Heart left ventricle (tissue), 16 donors: ENCODE results near the gene LNPK. TPM values are rescaled to one million over a fixed set of nuclear protein-coding genes. Genes with fewer than 3 reads are reported as not detected.

Experiments used
- ATAC-seq, 4 donors: fragments of 200-7000 bp; cut with Tn5 transposase; one replicate each; pipeline ENCODE4 v1.9.1; 2020 to 2022; ENCODE audit warnings: moderate library complexity in 4 of 4, mild to moderate bottlenecking in 3 of 4, moderate number of reproducible peaks in 1 of 4
- DNase-seq, 5 donors: peaks; one replicate each; pipeline ENCODE4 v3.0.0-alpha.2; 2020
- H3K27ac ChIP-seq, 12 donors: fragments of 200-600 bp; sonication (generic) in 4 of 12; one replicate each; pipeline versions ENCODE4 v1.5.0 to v1.8.0; 2016 to 2022; ENCODE audit warnings: mild to moderate bottlenecking in 2 of 12
- H3K27me3 ChIP-seq, 9 donors: fragments of 200-600 bp; sonication (generic) in 2 of 9; one replicate each; pipeline versions ENCODE4 v1.5.1 to v1.8.0; 2016 to 2022; ENCODE audit warnings: mild to moderate bottlenecking in 3 of 9
- H3K36me3 ChIP-seq, 9 donors: fragments of 200-600 bp; sonication (generic) in 2 of 9; one replicate each; pipeline versions ENCODE4 v1.5.0 to v1.8.0; 2018 to 2022; ENCODE audit warnings: mild to moderate bottlenecking in 2 of 9
- H3K4me1 ChIP-seq, 12 donors: fragments of 200-600 bp; sonication (generic) in 4 of 12; one replicate each; pipeline versions ENCODE4 v1.5.0 to v1.8.0; 2016 to 2022; ENCODE audit warnings: mild to moderate bottlenecking in 3 of 12
- H3K4me3 ChIP-seq, 12 donors: fragments of 200-600 bp; sonication (generic) in 4 of 12; one replicate each; pipeline versions ENCODE4 v1.5.0 to v1.8.0; 2017 to 2022; ENCODE audit warnings: mild to moderate bottlenecking in 9 of 12, moderate library complexity in 4 of 12
- H3K9me3 ChIP-seq, 12 donors: fragments of 200-600 bp; sonication (generic) in 4 of 12; one replicate each; pipeline versions ENCODE4 v1.5.0 to v1.8.0; 2016 to 2022; ENCODE audit warnings: mild to moderate bottlenecking in 1 of 12
- CTCF ChIP-seq, 12 donors: fragments of 200-600 bp; sonication (generic) in 4 of 12; IDR thresholded peaks; one replicate each; pipeline versions ENCODE4 v1.5.0 to v1.8.0; 2018 to 2022; ENCODE audit warnings: antibody characterized with exemption in 12 of 12, mild to moderate bottlenecking in 5 of 12
- POLR2A ChIP-seq, 2 donors: fragments of 450-650 bp; IDR thresholded peaks; one replicate each; pipeline ENCODE4 v1.6.1; 2017; ENCODE audit warnings: antibody characterized with exemption in 2 of 2, mild to moderate bottlenecking in 2 of 2, moderate library complexity in 2 of 2
- WGBS, 4 donors: extraction: QIAGEN DNeasy Blood & Tissue Kit in 2 of 4; methylation state at CpG; one replicate each; pipeline versions ENCODE4 v1.1.5 to v1.1.7; 2013 to 2018; 5-methylcytosine and 5-hydroxymethylcytosine counted together
- intact Hi-C, 10 donors: fragments of 100-400 bp; cut with DNase I; formaldehyde crosslinking; loops; one replicate each; pipeline versions ENCODE4 v1.11.1 to v1.14.2; 2022
- polyA plus RNA-seq, 2 donors: library from polyadenylated mRNA; stranded (reverse); fragments of 200-250 nt; gene quantifications; one replicate each; pipeline ENCODE4 v1.2.3, GENCODE V29; 2013
- total RNA-seq, 9 donors: library from RNA; depleted of rRNA in 2 of 9; stranded (reverse); fragments of >200 nt in 2 of 9; fragmentation: NEBNext Ultra II Directional in 3 of 9; extraction: Animal tissue kit (Norgen Biotek cat#: 25700) in 3 of 9; gene quantifications; one replicate each; pipeline versions ENCODE4 v1.1.0 to v1.2.4, GENCODE V29; 2016 to 2023
- donor health status: ischemic (EF 13 %, LVEDD 7.1; RV severe dilation, severe dysfunction).
- donor health status: healthy with polysubstance abuse.
- donor health status: DM: no; HTN: yes; CAD: no.
- donor health status: DM: no; HTN: no; CAD: no.
- donor health status: ischemic (EF 25% LVEDD 6.9; RV normal size, moderate dysfunction).
- donor health status: ischemic (EF 25% LVEDD 5.7; RV mildly dilated, moderate dysfunction).
- donor health status: healthy.
- donor health status: DM: yes; HTN: yes; CAD: no.
- donor health status: ischemic (EF 35%, LVEDD 5.7; RV mildly dilated, moderate dysfunction).
- donor health status: nonischemic (EF 11% LVEDD 7.7; RV severe dilation, severe dysfunction).
- donor health status: DM: yes; HTN: yes; CAD: no.
- donor health status: PGD.
- donor health status: ischemic (EF 29% LVEDD 5.4; RV normal size, mild dysfunction).
- donor health status: nonischemic (EF 23%, LVEDD 6.1; RV moderate dilation, normal function).

The LNPK gene
- total and polyA plus RNA-seq, 11 donors = 5.0 to 45.6 (median 32.9) TPM

DNA sequence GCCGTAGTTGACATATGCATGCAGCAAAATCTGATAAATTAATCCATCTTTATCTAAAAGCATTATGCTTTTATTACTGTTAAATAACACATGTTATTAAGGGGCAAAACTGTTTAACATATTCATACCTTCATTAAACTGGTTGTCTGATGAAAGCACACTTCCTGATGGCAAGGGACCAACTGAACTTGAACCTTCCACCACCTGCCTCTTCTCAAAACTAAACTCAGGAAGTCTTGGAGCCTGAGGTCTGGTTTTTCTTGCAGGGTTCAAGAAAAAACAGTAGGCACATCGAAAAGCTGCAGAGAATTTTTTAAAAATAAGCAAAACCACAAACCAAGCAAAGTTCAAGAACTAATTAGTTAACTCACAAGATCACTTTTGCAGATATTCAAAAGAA, 64.9 kb downstream of the LNPK start:
- no peak overlapping the region for H3K27ac ChIP-seq
- H3K27me3 ChIP-seq = no peaks in the 10 kb centered on the region
- DNase-seq = no peak
- no peak for TF ChIP-seq POLR2A (IDR thresholded peaks at IDR 0.05)
- no peak for TF ChIP-seq CTCF (IDR thresholded peaks at IDR 0.05)
- H3K4me3 ChIP-seq = no peak overlapping the region
- peaks cover 0 to 74% (median 34%) of the 10 kb centered on the region in 9 donors for H3K36me3 ChIP-seq
- ATAC-seq = no peak
- intact Hi-C loops = no loop called here
- 68 to 81% (median 78%) methylated on average over 2 of the region's 2 CpGs for WGBS, 4 donors
- peaks cover 0 to 10% (median 0%) of the 10 kb centered on the region in 12 donors for H3K9me3 ChIP-seq
- no peaks in the 10 kb centered on the region for H3K4me1 ChIP-seq

DNA sequence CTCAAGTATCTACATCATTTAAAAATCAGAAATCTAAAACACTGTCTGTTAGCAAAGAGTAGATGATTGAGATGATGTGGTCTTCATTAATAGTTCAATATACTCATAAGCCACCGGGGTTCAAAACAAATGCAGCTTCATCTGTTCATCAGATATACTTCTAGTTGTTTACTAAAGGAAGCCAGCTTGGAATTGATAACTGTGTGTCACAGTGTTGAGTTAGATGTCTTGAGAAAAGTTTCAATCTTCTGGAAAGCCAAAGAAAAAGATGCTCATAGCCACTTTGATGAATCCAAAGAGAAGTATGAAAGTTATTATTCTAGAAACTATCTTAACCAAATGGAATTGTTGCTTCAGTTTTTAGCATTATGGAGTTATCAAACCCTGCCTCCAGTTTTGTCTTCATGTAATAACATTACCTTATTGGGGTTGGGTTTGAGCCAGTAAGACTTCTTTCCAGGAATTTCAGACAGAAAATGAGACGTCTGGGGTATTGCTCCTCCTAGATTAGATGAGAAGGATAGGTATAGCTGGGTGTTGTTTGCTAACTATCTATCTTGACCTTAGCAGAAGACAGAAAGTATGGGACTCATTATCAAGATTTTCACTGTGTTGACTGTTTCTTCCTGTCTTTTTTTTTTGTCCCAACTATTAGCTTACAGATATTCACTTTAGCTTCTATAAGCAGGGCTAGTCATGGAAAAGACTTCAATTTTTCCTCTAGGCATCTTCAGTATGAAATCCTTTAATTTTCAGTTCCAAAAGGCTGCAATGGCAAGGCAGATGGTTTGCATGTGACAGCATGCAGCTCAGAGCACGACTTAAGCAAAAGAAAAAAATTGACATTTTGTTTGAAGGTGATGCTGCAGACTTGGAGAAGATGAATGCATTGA, 66.5 kb downstream of the LNPK start:
- no peaks in the 10 kb centered on the region for H3K27me3 ChIP-seq
- WGBS, 4 donors = 66 to 78% (median 77%) methylated on average over 3 of the region's 3 CpGs

DNA sequence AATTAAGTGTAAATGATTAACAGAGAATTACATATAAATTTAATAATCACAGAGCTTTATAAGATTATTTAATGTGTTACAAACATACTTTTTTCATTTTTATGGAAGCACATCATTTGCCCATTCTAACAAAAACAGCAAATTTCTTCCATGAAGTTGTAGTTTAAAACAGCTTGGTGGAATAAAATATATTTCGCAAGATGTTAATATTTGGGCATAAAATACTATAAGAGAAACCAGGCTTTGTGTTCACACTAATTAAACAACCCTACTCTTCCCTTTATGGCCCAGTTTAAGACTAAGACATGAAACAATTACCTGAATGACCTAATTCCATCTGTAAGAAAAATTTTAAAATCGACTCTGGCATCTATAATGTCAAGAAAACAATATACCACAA, 69.4 kb downstream of the LNPK start:
- ATAC-seq (no peak), DNase-seq (no peak)
- H3K36me3 ChIP-seq = peaks cover 0 to 64% (median 30%) of the 10 kb centered on the region in 9 donors
- H3K27me3 ChIP-seq = no peaks in the 10 kb centered on the region
- intact Hi-C loops = no loop called here
- no peak overlapping the region for H3K4me3 ChIP-seq
- WGBS, 4 donors = 97 to 100% (median 98%) methylated on average over 2 of the region's 2 CpGs
- no peaks in the 10 kb centered on the region for H3K9me3 ChIP-seq
- peaks cover 0 to 8% (median 0%) of the 10 kb centered on the region in 12 donors for H3K4me1 ChIP-seq
- TF ChIP-seq POLR2A (IDR thresholded peaks at IDR 0.05) (no peak), CTCF (IDR thresholded peaks at IDR 0.05) (no peak)
- H3K27ac ChIP-seq = no peak overlapping the region

More for the DNA sequence above, 66.5 kb downstream of the LNPK start:
- no peak overlapping the region for H3K4me3 ChIP-seq
- ATAC-seq (no peak), DNase-seq (no peak)
- H3K4me1 ChIP-seq = no peaks in the 10 kb centered on the region
- H3K9me3 ChIP-seq = no peaks in the 10 kb centered on the region
- intact Hi-C loops = no loop called here
- peaks cover 0 to 74% (median 34%) of the 10 kb centered on the region in 9 donors for H3K36me3 ChIP-seq
- H3K27ac ChIP-seq = no peak overlapping the region
- no peak for TF ChIP-seq POLR2A (IDR thresholded peaks at IDR 0.05)
- no peak for TF ChIP-seq CTCF (IDR thresholded peaks at IDR 0.05)

GRCh38 chr2:175931805-175932204, 70.3 kb downstream of the LNPK start:
- Histone ChIP-seq H3K4me1 (peaks cover 0 to 8% (median 0%) of the 10 kb centered on the region in 12 donors), H3K9me3 (no peaks in the 10 kb centered on the region), H3K36me3 (peaks cover 0 to 55% (median 22%) of the 10 kb centered on the region in 9 donors), H3K27ac (peak overlapping the region in 2 of 12 donors; percentile 22 to 25), H3K27me3 (no peaks in the 10 kb centered on the region), H3K4me3 (no peak overlapping the region)
- ATAC-seq = no peak
- TF ChIP-seq POLR2A (IDR thresholded peaks at IDR 0.05) (no peak), CTCF (IDR thresholded peaks at IDR 0.05) (no peak)
- 58 to 77% (median 69%) methylated on average over 2 of the region's 2 CpGs for WGBS, 4 donors
- DNase-seq = no peak
- intact Hi-C loops = no loop called here
